Measurements from ENCODE around the gene FILIP1.
"Not testable (repeated sequence)": the region's sequence is repeated elsewhere in the genome, so short reads cannot be mapped to it uniquely, and the experiment has no call there.

Gene FILIP1

GRCh38 chr6:75449630-75450206 lies 43.9 kb downstream of the FILIP1 start:
- DNase-seq: no peak

- no peak for DNase-seq
Observed at GRCh38 chr6:75446241-75446880, 47.2 kb downstream of the FILIP1 start.

DNA sequence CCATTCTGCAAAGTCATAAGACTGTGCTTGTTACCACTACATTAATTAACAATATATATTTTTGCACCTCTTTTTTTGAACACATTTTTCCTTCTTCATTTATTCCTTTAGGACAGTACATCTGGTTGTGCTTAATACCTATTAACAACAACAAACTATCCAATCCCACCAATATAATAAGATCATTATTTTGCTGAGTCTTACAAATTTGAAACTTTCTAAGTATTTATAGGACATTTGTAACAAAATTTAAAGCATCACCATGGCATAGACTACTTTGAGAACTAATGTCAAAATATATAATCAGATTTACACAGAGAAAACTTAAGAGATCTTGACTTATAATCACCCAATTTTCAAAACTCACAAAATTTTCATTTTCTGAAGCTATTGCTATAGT lies 47.9 kb downstream of the FILIP1 start:
- no peak for DNase-seq

DNA sequence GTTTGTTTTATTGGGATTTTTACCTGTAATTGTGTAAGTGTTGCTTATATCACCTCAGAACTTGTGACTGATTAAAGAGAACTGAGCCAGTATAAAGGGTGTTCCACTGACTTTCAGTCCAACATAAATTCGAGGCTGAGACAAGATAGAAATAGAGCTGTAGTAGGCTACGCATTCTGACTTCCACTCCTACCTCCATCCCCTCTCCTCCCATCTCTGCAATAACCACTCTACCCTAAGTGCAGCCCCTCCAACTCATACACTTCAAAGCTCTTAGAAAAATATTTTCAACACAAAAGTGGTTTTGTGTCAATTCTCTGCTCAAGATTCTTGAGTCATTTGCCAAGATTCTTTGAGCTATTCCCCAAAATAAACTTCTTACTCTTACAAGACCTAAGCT lies 48.7 kb downstream of the FILIP1 start:
- DNase-seq: no peak

GRCh38 chr6:75441883-75442282 lies 51.7 kb downstream of the FILIP1 start:
- DNase-seq: peak; percentile 3

DNA sequence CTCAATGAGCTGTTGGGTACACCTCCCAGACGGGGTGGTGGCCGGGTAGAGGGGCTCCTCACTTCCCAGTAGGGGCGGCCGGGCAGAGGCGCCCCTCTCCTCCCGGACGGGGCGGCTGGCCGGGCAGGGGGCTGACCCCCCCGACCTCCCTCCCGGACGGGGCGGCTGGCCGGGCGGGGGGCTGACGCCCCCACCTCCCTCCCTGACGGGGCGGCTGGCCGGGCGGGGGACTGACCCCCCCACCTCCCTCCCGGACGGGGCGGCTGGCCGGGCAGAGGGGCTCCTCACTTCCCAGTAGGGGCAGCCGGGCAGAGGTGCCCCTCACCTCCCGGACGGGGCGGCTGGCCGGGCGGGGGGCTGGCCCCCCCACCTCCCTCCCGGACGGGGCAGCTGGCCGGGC lies 52.1 kb downstream of the FILIP1 start:
- not testable (repeated sequence) for DNase-seq

DNA sequence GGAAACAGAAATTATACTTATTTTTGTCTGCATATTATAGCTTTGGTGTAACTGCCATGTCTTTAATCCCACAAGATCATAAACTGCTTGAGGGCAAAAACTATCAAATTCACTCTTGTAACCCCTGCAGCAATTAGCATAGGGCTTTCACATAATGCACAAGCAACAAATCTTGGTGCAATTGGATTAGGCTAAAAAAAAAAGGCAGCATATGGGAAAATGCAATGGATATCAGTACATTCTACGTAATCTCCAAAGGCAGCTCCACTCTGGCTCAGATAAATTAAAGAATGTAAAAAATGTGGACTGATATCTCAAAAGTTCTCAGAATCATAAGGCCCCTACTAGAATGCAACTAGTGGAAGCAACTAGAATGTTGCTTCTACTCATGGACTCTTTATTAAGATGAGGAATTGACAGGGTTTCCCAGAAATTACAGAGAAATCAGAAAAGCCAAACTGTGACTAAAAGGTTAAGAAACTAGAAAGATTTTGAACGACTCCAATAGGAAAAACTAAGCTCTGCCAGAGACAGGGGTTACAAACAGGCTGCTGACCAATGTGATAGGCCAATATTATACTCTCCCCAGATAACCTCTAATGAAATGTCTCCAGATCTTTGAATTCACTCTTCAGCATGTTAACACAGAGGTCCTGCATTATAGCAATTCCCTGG lies 55.0 kb downstream of the FILIP1 start:
- DNase-seq: no peak

- no peak for DNase-seq
Observed at GRCh38 chr6:75438013-75438431, 55.6 kb downstream of the FILIP1 start.

DNA sequence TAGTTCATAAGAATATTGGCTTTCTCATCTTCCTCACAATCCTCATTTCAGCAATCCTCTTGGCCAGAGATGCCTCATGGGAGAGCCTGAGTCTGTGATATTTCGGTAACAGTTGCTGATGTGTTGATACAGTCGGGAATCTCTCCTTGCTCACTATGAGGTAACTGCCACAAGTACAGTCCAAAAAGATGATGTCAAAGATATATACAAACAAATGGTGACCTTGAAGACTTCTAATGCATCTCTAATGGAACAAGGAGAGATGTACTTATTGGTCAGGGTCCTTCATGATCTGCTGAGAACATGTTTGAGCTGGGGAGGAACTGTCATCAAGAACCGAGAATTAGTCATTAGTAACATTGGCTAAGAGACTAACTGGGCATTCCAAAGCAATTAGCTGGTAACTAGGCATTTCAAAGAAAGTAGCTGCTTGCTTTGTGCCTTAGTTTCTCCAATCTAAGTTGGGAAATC lies 56.1 kb downstream of the FILIP1 start:
- DNase-seq: no peak

DNA sequence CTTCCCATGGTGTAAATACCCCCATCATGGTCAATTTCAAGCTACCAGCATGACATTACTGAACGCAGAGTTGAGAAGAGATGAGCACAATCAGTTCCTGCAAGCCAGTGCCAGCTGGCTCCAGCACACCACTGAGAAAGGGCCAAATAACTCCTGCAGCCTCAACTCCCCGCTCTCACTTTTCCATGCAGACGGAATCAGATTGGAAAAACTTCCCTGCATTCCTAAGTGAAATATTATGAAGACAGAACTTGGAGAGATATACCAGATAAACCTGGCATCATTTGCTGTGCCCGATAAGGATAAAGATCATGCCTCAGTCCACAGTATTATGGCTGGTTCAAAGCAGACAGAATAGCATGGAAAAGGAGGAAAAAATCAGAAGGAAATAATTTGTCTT lies 56.7 kb downstream of the FILIP1 start:
- DNase-seq: no peak

DNA sequence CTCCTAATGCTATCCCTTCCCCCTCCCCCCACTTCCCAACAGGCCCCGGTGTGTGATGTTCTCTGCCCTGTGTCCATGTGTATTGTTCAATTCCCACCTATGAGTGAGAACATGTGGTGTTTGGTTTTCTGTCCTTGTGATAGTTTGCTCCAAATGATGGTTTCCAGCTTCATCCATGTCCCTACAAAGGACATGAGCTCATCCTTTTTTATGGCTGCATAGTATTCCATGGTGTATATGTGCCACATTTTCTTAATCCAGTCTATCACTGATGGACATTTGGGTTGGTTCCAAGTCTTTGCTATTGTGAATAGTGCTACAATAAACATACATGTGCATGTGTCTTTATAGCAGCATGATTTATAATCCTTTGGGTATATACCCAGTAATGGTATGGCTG lies 60.8 kb downstream of the FILIP1 start:
- DNase-seq: not testable (repeated sequence)

- DNase-seq: no peak
Observed at GRCh38 chr6:75431379-75431778, 62.2 kb downstream of the FILIP1 start.

DNA sequence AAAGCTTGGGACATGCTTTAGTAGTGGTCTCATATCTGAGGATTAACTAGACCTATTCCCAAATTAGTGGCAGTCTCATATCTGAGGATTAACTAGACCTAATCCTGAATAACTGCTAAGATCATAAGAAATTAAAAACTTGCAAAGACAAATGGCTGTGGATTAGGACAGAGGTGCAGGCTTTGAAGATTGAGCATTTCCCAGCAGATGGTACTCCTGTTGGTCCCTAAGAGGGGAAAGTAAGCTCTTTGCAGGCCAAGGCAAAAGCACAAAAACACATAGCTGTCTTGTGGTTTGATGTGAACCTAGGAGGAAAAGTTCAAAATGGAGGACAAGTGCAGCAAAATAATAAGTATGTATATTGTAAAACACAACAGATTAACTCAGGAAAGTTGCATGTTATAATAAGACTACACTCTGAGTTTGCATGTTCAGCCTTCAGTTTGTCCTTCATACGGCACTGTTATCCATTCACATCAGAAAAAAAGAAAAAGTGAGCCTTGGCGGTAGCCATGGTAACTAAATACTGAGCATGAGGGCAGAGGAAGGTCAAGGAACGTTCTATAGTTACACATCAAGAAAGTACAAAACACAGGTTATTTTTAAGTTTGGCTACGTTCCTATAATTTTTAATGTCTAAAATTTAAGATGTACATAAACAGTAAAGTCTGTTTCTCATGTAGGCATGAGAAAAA lies 62.8 kb downstream of the FILIP1 start:
- DNase-seq: no peak

- no peak for DNase-seq
Observed at GRCh38 chr6:75429061-75429703, 64.4 kb downstream of the FILIP1 start.

GRCh38 chr6:75428204-75428603 lies 65.4 kb downstream of the FILIP1 start:
- no peak for DNase-seq

DNA sequence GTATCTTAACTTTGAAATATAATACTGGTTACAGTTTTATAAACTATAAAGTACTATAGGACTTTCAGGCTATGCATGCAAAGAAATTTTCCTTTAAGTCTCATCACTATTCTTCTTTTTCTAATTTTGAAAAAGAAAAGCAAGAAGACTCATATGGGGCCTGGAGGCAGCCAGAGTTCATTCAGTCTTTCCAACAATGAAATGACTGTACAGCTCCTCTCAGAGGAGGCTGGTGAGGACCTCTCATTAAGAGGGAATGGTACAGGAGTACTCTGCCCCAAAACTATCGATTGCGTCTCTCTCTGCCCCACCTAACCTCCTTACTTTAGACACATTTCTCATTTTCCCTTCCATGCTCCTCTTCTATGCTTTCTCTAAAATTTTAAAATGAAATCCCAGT lies 66.3 kb downstream of the FILIP1 start:
- DNase-seq: no peak

- no peak for DNase-seq
Observed at GRCh38 chr6:75424618-75425548, 68.7 kb downstream of the FILIP1 start.

- no peak for DNase-seq
Observed at GRCh38 chr6:75423386-75423785, 70.2 kb downstream of the FILIP1 start.

- no peak for DNase-seq
Observed at GRCh38 chr6:75422024-75422639, 71.5 kb downstream of the FILIP1 start.

DNA sequence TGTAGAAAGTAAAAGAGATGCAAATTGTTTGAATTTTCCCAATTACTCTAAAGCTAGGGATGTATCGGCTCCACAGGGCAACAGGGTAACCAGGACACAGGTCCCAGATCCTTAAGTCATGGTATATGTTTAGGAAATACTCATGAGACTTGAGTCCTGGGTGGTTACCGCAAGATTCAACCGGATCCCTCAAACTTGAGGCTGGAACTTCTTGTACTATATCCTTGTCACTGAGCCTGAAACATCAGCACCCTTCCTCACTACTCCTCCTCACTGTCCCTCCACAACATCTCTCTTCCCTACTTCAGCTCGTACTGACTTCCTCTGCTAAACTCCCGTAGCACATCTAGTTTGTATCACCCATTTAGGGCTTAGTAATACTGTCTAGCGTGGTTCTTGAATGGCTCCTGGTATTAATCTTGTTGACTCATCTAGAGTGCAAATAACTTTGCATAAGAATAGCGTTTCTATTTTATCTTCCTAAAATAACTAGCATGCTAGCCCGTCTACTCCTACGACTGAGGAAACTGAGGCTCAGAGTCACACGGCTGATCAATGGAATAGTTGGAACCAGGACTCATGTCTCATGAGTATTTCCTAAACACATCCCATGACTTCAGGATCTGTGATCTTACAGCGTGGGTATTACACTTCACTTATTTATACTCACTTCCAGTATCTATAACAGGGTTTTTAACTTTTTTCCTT lies 72.1 kb downstream of the FILIP1 start:
- DNase-seq: no peak

- no peak for DNase-seq
Observed at GRCh38 chr6:75419980-75420379, 73.6 kb downstream of the FILIP1 start.

All from activated gamma-delta T cell (primary cell).